Suprapubic skin (tissue), 4 donors: ENCODE data around the gene ZNF423.

Source experiments
- EP300 ChIP-seq: sonication (generic); formaldehyde crosslinking; IDR thresholded peaks from one replicate; pipeline ENCODE4 v1.6.1; 2017; ENCODE audit warnings: antibody characterized with exemption
- POLR2A ChIP-seq, 2 donors: fragments of 450-650 bp; IDR thresholded peaks; one replicate each; pipeline ENCODE4 v1.6.1; 2017; ENCODE audit warnings: antibody characterized with exemption in 2 of 2, mild to moderate bottlenecking in 2 of 2, moderate library complexity in 2 of 2
- POLR2AphosphoS5 ChIP-seq, 3 donors: sonication (generic); formaldehyde crosslinking; IDR thresholded peaks; one replicate each; pipeline ENCODE4 v1.6.1; 2017; ENCODE audit warnings: antibody characterized with exemption in 3 of 3
- TF ChIP-seq, protein P1 (sequence below), 2 donors: fragments of 200-600 bp in 1 of 2; fragments of 450-650 bp in 1 of 2; sonication (generic) in 1 of 2; IDR thresholded peaks; one replicate each; pipeline ENCODE4 v1.5.1; 2016 to 2019; ENCODE audit warnings: antibody characterized with exemption in 2 of 2, mild to moderate bottlenecking in 1 of 2, moderate library complexity in 1 of 2

DNA sequence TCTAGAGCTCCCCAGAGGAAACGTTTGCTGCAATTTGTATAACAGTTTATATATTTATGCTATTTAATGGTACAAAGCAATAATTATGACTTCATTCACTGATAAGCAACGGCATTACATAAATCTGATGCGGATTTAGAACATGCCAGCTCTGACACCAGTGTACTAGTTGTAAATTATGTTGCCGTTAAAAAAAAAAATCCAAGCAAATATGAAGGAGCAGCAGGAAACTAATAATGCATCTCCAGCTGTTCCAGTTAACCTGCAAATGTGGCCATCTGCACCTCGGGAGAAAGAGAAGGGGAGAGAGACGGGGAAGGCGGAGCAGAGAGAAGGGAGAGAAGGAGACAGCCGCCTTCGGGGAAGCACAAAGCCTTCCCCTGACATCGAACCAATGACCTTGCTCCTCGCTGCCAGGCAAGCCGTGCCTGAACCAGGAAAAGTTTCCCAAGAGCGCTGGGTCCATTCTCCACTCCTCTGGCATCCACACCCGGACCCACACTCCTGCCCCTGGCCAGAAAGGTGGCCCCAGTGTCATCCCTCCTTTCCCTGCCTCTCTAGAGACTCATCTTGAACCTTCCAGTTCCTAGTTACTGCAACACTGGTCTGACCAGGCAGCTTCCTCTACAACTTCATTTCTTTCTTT, 307.5 kb downstream of the ZNF423 start:
- TF ChIP-seq POLR2AphosphoS5 (IDR thresholded peaks at IDR 0.05), result no peak
- TF ChIP-seq POLR2A (IDR thresholded peaks at IDR 0.05), result no peak
- TF ChIP-seq, protein P1, sequence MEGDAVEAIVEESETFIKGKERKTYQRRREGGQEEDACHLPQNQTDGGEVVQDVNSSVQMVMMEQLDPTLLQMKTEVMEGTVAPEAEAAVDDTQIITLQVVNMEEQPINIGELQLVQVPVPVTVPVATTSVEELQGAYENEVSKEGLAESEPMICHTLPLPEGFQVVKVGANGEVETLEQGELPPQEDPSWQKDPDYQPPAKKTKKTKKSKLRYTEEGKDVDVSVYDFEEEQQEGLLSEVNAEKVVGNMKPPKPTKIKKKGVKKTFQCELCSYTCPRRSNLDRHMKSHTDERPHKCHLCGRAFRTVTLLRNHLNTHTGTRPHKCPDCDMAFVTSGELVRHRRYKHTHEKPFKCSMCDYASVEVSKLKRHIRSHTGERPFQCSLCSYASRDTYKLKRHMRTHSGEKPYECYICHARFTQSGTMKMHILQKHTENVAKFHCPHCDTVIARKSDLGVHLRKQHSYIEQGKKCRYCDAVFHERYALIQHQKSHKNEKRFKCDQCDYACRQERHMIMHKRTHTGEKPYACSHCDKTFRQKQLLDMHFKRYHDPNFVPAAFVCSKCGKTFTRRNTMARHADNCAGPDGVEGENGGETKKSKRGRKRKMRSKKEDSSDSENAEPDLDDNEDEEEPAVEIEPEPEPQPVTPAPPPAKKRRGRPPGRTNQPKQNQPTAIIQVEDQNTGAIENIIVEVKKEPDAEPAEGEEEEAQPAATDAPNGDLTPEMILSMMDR (IDR thresholded peaks at IDR 0.05), result no peak
- no peak for TF ChIP-seq EP300
